Fibroblast of skin of right biceps (primary cell): Measurements from ENCODE around the gene SPR.
"Not testable (repeated sequence)": the region's sequence is repeated elsewhere in the genome, so short reads cannot be mapped to it uniquely, and the experiment has no call there.

Experiments used
- DNase-seq: peaks from one replicate; pipeline ENCODE4 v3.0.0-alpha.2; 2013

The SPR gene

DNA sequence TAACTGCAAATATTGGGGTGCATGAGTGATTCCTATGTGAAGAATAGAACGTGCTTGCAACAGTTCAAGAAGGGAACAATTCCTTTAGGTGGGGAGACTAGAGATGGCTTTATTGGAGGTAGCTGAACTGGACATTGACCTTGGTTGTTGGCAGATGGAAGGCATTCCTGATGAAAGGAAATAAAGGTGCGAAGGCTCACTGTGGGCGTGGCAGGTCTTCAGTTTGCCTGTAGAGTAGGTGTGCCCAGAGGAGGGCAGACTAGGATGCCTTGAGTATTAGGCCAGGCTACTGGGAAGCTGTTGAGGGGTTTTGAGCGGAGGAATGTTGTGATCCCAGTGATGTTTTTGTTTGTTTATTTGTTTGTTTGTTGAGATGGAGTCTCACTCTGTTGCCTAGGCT, 2.8 kb downstream of the SPR start:
- no peak for DNase-seq

GRCh38 chr2:72891091-72891818, 4.0 kb downstream of the SPR start:
- DNase-seq: no peak

- DNase-seq: peak; percentile 67
Measured at GRCh38 chr2:72892506-72893173, 5.4 kb downstream of the SPR start.

DNA sequence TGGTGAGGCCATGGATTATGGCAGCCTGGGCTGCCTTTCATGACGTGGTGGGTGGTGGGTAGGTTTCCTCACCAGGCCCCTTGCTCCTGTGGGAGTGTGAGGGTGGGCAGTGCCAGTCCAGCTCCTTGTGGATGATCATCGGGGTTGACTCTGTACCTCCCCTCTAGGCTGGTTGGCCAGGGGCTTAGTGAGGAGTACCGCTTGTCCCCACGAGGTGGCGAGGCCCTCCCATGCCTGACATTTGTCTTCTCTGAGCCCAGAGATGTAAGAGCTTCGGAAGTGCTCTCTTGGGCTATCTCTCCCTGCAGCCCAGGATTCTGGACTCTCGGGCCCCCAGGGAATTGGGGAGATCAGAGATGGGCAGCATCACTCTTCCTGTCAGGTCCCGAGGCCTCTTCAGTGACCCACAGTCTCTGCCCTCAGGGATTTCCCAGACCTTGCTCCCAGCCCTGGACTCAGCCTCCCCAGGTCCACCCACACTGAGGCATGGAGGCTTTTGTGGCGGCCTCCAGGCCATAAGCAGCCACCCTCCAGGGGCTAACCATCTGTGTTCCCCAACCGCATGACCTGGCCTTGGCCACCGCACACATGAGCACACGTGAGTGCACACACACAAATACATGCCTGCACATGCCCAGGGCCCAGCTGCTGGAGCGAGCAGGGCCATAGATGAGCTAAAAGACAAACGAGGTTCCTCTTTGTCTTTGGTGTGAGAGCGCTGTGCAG, 6.5 kb downstream of the SPR start:
- peak; percentile 68 for DNase-seq

DNA sequence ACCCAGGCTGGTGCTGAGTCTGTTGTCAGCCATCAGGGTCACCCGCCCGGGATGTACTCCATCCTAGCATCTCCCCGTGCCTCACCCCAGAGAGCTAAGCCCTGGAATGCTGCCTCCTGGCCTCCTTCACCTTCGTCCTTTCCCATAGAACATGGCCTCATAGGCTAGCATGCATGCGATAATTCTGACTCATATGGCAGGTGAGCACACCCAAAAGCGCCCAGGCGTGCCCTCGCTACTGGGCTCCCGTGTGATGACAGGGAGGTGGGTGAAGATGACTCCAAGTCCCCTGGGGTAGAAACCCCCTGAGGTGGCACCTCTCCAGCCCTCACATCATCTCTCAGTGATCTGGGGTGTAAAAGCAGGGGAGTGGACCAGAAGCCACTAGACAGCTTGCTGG, 7.3 kb downstream of the SPR start:
- DNase-seq: no peak

- no peak for DNase-seq
Measured at GRCh38 chr2:72895154-72895553, 7.9 kb downstream of the SPR start.

DNA sequence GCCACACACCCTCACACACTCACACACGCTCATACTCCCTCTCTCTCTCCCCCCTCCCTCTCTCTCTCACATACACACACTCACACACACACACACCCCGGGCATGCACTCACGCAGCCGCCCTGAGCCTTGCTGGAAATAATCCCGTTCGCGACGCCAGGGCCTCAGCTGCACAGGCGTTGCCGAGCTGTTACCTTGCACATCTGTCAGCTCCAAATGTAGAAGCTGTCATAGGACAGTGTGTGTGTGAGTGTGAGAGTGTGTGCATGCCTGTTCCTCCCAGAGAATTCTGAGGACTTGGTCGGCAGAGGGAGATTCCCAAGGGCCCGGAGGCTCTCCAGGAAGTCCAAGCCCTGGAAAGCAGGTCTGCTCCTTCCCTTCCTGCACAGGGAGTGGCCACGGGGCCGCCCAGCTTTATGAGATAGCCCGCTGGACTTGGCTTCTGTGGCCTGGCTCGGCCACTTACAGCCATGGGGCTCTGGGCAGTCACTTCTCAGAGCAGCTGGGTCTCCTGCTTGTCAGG, 8.6 kb downstream of the SPR start:
- DNase-seq: peak; percentile 67

DNA sequence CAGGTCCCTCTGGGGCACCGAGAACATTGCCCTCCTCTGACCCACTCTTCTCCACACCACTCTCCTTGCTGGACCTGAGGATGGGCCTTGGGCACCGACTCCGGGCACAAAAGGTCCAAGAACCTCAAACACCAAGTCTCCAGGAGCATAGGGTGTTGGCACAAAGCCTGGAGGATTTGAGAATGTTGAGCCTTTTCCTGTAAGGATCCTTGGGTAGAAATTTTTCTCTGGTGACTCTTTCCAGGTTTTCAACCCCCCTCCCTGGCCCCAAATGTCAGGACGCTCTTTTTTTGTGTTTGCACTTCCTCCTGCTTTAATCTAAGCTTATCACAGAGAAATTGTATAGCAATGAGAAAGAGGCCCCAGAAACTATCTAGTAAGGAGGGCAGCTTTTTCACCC, 9.2 kb downstream of the SPR start:
- DNase-seq: peak; percentile 64

GRCh38 chr2:72897785-72898584, 10.8 kb downstream of the SPR start:
- no peak for DNase-seq

- no peak for DNase-seq
Measured at GRCh38 chr2:72898585-72898906, 11.3 kb downstream of the SPR start.

- DNase-seq: no peak
Measured at GRCh38 chr2:72900191-72900825, 13.1 kb downstream of the SPR start.

- DNase-seq: no peak
Measured at GRCh38 chr2:72901426-72901825, 14.2 kb downstream of the SPR start.

GRCh38 chr2:72907369-72907768, 20.2 kb downstream of the SPR start:
- not testable (repeated sequence) for DNase-seq

GRCh38 chr2:72908741-72909140, 21.5 kb downstream of the SPR start:
- DNase-seq: no peak

DNA sequence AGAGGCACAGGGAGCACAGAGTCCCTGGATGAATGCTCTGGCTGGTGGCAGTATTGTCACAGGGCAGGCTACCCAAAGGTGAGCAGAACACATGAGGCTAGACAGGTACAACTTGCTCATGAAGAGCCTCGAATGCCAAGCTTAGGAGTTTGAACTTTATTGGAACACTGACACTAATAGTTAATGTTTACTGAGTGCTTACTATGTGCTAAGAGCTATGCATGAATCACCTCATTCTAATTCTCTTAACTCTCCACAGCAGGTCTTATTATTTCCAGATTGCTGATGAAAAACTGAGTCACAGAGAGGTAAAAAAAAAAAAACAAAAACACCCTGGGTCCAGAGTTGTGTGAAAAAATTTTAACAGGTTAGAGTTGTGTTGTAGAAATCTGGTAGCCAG, 24.0 kb downstream of the SPR start:
- DNase-seq: no peak

GRCh38 chr2:72913486-72914205, 26.4 kb downstream of the SPR start:
- no peak for DNase-seq

DNA sequence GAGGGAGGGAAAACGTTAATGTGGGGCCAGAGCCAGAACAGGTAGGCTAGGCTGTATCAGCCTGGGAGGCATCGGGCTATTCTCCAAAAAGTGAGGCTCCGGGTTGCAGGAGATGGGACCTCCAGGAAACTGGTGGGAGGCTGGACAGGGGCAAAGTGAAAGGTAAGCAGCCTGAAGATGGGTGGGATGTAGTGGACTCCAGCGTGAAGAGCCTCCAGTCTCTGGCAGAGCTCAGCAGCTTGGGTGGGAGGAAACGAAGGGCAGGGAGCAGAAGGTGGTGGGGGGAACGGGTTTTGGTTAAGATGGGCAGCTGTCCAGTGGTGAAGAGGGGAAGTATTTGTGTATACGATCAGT, 27.0 kb downstream of the SPR start:
- no peak for DNase-seq

DNA sequence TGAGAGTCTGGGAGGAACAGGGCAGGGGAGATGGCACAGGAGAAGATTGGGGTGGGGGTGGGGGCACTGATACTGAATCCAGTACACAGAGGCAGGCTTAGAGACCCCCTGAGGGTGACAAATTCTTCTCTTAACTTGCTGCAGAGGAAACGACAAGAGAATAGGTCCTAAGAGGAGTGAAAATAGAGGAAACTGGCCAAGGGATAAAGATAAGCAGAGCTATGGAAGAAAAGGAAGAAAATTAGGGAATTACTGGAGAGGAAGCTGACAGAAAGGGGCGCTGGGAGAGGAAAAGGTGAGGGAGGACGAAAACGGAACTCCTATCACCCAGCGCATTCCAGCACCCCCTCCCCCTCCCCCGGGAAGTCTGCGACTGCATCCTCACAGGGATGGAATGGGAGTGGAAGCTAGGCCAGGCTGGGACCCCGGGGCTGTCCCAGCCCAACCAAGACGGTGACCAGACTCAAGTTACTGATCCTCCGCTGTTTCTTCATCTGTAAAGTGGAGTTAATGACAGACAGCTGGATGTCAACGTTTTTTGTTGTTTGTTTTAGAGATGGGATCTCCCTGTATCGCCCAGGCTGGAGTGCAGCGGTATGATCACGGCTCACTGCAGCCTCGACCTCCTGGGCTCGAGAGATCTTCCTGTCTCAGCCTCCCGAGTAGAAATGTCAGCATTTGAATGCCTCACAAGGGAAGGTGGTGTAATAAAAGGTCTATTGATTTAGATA, 27.5 kb downstream of the SPR start:
- DNase-seq: no peak

DNA sequence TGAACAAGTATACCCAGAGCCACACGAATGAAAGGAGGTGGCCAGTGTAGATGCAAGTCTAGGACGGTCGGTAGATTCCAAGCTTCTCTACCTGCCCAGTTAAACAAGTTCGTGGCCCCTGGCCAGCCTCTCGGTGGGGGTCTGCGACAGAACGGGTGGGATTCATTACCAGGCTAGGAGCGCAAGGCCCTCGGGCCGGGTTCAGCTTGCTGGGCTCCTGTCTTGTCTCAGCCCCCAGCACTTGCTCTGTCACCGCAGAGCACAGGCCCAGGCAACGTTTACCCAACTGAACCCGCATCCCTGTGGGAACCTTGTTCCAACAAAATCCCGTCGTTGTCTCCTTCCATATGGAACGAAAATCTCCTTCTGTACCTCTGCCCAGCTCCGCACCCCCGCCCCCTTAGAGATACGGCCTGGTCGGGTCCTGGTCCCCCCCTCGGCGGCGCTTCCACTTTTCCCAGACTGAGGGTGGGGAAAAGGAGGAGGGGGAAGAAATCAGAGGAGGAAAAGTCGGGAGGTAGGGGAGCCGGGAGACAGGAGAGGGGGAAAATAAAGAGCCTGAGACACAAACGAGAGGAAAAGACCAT, 28.2 kb downstream of the SPR start:
- DNase-seq: no peak

DNA sequence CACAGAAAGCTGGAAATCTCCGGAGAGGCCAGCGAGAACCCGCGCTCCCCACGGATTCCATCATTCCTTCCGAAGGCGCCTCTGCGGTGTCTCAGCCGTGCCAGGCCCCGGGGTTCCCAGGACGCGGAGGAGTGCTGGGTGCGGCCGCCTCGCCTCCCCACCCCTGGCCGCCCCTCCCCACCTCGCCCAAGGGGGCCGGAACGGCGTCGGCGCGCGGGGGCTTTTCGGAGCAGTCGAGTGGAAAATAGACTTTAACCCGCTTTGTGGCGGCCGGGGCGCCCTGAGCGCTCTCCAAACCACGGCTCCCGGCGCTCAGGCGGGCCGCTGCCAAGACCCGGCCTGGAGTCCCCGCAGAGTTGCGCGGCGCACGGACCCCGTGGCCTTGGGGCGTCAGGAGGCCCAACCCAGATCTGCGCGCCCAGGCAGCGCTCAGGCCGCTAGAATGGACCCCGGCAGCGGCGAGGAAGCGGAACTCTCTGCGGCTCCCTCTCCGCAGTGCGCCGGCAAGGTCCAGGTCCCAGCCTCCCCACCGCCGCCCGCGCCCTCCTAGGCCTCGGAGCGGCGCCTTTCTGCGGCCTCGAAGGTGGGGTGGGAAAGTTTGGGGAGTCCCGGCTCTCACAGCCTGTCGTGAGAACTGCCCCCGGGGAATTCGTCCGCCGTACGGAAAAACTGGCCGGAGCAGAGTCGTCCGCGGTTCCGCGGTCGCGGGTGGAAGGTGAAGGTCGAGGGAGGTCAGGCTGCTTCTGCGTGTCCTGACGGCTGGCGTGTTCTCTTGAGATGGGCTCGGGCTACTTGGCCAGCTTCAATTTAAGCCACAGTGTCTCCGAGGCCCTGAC, 28.9 kb downstream of the SPR start:
- no peak for DNase-seq
